HG03439 (cell line): ENCODE results near the gene CSF2RB.

Experiments
- ATAC-seq: cut with Tn5 transposase; IDR thresholded peaks from one replicate; pipeline ENCODE4 v1.9.1; 2021; ENCODE audit warnings: mild to moderate bottlenecking, moderate library complexity; ENCODE audit not compliant: unreplicated experiment

Gene CSF2RB

DNA sequence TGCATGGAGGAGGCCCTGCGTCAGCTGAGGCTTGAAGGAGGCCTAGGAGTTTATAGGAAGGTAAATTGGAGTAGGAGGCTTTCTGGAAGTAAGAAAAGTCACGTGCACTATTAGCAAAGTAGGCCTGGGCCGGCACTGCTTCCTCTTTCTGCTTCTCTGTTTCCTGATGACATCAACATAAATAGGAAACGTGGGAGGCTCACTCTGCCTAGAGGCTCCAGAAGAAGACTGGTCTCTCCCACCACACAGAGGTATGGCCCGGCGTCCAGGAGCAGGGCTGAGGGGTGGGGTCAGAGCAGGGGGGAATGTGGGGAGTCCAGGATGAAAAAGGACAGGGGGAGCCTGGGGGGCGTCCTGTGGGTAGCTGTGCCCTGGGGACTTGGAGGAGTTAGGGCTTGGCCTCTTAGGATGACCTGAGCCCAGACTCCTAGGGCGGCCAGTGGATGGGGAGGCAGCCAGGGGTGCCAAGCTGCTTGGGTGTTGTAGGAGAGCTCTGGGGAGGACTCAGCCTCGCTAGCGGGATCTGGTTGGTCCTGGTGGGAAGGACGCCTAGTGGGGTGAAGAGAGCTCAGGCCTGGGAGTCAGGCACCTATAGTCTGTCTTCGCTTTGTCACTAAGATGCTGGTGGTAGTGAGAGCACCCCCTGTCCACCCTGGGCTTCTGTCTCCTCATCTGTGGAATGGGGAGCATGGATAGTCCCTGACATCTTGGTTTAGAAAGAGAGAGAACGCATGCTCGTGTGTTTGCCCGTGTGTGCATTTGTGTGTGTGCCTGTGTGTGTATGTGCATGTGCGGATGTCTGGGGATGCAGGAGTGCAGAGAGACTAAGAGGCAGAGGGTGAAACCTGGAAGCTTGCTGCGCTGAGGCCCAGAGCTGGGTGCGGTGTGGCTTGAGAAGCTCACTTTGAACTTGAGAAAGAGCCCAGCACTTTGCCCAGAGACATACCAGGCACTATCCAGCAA is at the start of gene CSF2RB:
CSF2RB (plus strand) TSS at position 202 of the 963 bp plus-strand sequence. CDS start 8,580 bp downstream, outside the sequence.
- ATAC-seq: no peak

DNA sequence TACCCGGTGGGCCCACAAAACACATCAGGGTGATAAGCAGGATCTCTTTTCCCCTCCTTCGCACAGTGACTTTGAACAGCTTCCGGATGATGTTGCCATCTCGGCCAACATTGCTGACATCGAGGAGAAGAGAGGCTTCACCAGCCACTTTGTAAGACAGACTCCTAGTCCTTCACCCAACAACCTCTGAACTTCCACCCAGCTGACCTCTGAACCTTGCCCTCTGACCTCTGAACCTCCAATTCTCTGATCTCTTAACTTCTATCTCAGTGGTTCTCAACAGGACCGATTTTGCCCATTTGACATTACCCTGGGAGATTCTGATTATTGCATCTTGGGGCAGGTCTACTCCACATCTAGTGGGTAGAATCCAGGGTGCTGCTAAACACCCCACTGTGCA is 49.4 kb upstream of the CSF2RB start:
- no peak for ATAC-seq

DNA sequence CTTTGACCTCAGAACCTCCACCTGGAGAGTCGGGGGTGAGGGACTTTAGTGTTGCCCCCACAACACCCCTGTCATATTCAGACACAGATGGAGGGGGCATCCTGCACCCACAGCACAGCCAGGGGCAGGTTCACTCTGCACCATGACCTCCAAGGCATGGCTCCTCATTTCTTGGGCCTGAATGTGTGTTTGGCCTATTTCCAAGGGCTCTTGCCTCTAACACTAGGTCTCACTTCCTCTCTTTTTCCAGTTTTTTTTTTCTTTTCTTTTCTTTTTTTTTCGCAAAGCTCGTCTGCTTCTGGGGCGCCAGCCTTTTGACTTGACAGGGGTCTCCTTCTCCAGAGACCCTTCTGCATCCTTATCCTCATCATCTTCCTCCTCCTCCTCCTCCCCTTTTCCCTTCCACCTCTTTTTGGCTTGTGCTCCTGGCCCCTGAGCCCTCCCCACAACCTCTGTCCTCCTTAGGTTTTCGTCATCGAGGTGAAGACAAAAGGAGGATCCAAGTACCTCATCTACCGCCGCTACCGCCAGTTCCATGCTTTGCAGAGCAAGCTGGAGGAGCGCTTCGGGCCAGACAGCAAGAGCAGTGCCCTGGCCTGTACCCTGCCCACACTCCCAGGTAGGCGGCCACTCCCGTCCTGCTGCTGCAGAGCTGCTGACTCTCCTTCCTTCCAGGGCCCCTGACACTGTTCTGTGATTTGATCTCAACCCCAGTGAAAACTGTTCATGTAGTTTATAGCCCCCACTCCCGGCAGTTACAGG is 48.8 kb upstream of the CSF2RB start:
- no peak for ATAC-seq

DNA sequence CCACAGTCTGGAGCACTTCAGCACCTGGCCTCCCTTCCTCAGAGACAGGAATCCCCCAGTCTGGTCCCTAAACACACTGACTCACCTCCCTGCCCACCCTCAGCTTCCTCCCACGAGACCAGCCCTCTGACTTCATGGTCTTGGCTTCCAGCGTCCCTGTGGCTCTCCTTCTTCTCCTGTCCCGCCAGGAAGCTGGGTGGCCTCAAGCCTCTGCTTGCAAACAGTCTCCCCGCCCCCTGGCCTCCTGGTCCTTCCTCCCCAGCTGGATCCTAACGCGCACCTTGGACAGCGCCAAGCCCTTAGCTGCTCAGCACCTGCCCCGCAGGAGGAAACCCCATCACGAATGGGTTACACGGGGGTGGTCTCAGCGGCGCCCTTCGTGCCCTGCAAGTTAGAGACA is 48.1 kb upstream of the CSF2RB start:
- ATAC-seq: no peak

DNA sequence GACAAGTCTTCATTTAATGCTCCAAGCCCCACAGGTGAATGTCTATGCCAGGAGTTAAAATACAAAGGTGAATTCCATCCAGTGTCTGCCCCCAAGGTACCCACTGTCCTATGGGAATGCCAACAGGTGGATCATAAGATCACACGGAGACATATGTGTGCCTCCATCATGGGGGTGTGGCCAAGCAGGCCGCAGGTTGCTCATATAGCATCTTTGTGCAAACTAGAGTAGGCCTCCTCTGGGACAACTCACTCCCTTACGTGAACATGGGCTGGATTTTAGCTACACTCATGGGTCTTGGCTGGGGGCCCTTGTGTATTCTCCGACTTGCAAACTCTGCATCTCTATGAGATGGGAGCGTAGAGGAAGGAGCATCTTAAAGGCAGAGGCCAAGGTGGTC is 45.7 kb upstream of the CSF2RB start:
- no peak for ATAC-seq

DNA sequence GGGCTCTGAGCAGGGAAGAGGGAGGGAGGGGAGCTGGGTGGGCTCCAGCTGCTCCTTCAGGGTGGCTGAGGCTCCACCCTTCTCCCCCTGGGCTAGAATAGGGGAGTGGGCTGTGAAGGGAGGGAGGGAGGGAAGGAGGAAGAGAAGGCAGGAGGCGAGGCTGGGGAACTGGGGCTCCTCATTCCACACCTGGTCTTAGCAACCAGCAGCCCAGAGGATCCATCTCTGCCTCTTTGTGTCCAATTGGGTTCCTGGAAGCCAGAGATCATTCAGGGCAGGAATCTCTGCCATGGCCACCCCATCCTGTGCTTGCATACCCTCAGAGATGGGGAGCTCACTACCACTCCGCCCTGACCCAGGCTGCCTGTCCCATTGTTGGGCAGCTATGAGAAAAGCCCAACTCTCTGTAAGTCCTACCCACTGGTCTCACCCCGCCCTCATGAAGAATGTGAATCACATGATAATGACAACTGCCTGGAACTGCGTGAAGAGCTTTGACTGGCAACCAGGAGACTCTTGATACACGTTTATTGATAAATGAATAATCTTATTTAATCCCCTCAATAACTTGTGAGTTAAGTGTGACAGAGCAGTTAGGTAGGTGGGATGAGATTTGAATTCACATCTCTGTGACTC is 44.8 kb upstream of the CSF2RB start:
- ATAC-seq: no peak

DNA sequence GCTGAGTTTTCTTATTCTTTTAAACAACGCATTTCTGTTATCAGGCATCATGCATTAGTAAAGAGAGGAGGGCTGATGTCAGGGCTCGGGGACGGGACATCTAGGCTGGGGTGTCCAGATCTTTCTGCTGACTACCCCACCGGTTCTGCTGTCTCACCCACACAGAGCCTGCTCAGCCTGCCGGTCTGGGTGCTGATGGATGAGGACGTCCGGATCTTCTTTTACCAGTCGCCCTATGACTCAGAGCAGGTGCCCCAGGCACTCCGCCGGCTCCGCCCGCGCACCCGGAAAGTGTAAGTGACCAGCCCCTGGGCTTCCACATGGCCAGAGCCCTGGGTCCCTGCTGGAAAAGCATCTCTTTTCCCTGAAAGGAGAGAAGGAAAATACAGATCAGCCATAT is 43.2 kb upstream of the CSF2RB start:
- ATAC-seq: no peak

DNA sequence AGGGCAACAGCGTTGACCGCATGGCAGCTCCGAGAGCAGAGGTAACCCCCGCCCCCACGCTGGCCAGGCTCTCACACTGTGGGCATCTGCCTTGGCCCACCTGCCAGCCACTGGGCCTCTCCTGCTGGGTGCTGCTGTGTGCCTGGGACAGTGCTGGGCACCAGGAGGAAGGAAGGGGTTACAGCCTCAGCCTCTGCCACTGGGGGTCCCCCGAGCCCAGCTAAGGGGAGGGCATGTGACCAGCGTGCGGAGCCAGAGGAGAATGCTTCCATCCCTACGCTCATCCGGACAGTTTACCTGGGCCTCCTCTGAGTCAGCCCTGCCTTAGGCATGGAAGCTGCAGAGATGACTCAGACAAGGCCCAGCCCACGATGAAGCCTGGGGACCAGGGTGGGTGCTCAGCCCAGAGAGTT is 41.8 kb upstream of the CSF2RB start:
- no peak for ATAC-seq

DNA sequence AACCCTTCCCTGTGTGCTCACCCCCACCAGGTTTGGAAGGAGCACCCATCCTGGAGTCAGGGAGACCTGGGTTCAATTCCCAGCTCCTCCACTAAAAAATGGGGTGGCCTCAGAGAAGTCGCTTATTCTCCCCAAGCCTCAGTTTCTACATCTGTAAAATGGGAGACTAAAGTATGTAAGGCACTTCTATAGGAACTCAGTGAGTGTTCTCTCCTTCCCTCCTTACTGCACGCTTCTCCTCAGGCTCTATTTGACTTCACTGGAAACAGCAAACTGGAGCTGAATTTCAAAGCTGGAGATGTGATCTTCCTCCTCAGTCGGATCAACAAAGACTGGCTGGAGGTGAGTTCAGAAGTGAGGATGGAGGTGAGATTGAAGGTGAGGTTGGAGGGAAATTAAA is 41.3 kb upstream of the CSF2RB start:
- no peak for ATAC-seq

DNA sequence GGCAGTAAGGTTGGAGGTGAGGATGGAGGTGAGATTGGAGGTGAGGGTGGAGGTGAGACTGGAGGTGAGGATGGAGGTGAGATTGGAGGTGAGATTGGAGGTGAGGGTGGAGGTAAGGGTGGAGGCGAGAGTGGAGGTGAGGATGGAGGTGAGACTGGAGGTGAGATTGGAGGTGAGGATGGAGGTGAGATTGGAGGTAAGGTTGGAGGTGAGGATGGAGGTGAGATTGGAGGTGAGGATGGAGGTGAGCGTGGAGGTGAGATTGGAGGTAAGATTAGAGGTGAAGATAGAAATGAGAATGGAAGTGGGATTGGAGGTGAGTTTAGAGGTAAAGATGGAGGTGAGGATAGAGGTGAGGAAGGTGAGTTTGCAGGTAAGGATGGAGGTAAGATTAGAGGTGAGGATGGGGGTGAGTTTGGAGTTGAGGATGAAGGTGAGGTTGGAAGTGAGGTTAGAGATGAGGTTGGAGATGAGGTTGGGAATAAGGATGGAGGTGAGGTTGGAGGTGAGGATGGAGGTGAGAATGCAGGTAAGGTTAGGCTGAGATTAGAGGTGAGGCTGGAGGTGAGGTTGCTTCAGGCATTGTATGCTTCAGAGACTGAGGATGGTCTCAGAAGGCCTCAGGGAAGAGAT is 40.4 kb upstream of the CSF2RB start:
- ATAC-seq: no peak

DNA sequence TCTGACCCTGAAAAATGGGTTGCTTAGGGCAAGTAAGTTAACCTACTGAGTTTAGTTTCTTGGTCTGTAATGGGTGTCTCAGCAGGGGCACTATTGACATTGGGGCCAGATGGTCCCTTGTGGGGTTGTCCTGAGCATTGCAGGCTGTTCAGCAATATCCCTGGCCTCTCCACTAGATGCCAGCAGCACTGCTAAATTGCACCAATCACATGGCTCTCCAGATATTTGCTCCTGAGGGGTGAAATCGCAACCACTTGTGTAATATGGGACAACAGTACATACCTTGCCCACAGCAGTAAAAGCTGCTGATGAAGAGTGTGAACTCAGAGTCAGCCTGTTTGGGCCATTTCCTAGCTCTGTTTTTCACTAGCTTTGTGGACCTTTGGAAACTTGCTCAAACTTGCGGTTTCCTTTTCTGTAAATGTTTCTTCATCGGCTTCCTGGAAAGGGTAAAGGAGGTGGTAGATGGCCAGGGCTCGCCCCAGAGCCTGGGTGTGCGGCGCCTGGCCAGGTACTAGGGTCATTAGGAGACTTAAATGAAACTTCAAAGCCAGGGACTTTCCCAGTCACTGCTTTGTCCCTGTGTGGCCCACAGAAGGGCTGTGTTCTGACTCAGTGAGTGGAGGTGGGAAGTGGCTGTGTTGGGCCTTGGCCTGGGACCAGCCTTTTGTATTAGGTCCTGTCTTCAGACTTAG is 39.7 kb upstream of the CSF2RB start:
- ATAC-seq: peak; percentile 63

DNA sequence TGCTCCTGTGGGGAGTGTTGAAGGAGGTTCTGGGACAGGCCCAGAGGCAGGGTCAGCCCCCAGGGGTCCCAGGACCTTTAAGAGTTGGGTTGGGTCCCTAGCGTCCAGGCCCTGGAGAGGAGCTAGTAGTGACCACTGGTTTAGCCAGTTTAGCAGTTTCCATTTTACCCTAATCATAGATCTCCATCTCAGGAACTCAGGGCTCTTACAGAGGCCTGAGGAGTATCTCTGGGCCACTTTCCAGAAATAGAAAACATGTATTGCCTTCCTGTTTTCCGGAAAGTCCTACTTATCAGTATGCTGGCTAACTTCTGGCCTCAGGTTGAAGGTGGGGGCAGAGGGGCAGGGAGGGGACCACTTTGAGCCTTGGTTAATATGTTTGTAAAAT is 39.1 kb upstream of the CSF2RB start:
- ATAC-seq: no peak

DNA sequence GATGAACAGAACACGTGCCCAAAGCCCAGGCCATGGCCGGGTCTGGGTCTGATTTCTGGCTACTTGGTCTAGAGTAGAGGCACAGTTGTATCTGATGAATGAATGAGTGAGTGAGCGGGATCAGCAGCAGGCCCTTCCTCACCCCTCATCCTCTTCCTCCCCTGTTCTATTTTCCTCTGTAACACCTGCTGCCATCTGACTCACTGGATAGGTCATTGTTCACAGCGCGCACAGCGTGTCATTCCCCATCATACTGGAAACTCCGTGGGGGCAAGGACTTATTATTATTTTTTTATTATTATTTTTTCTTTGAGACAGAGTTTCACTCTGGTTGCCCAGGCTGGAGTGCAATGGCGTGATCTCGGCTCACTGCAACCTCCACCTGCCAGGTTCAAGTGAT is 38.7 kb upstream of the CSF2RB start:
- ATAC-seq: no peak

DNA sequence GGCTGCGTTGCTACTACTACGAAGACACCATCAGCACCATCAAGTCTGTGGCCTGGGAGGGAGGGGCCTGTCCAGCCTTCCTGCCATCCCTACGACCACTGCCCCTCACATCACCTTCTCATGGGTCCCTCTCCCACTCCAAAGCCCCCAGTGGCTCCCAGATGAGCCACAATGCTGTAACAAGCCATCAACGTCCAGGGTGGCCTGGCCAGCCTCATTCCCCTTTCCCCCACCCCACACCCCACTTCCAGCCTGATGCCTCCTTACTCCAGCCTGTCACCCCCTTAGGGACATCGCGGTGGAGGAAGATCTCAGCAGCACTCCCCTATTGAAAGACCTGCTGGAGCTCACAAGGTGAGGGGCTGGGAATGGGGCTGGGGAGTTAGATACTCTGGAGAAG is 37.7 kb upstream of the CSF2RB start:
- no peak for ATAC-seq

DNA sequence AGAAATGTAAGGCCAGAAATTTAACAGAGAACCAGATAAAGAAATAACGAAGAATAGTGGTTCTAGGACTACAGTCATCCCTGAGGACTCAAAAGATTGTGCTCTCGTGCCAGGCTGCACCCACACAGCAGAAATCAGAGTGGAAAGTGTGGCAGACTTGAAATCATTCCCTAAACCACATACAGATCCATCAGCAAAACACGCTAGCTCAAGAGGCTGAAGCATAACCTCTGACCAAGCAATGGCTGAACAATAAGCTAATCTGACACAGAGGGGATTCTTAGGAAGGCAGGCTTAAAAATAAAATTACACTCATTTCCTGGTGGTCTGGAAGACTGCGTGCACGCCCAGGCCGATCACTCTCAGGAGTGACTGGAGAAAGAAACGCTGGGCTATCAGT is 33.7 kb upstream of the CSF2RB start:
- ATAC-seq: no peak

DNA sequence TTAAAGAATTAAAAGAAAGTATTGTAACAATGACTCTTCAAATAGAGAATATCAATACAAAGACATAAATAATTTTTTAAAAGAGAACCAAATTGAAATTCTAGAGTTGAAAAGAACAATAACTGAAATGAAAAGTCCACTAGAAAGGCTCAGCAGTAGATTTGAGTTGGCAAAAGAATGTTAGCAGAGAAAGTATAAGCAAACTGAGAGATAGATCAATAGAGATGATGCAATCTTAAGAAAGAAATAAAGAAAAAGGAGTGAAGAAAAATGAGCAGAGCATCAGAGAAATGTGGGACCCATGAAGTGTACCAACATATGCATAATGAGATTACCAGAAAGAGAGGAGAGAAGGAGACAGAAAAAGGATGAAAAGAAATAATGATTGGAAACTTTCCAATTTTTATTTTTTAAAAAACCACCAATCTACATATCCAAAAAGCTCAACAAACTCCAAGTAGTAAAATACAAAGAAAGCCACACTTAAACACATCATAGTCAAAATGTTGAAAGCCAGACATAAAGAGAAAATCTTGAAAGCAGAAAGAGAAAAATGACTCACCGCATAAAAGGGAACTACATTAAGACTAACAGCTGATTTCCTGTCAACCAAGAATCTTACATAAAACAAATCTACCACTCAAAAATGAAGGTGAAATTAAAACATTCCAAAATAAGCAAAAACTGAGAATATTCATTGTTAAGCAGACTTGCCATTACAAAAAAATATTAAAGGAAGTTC is 31.8 kb upstream of the CSF2RB start:
- ATAC-seq: no peak

DNA sequence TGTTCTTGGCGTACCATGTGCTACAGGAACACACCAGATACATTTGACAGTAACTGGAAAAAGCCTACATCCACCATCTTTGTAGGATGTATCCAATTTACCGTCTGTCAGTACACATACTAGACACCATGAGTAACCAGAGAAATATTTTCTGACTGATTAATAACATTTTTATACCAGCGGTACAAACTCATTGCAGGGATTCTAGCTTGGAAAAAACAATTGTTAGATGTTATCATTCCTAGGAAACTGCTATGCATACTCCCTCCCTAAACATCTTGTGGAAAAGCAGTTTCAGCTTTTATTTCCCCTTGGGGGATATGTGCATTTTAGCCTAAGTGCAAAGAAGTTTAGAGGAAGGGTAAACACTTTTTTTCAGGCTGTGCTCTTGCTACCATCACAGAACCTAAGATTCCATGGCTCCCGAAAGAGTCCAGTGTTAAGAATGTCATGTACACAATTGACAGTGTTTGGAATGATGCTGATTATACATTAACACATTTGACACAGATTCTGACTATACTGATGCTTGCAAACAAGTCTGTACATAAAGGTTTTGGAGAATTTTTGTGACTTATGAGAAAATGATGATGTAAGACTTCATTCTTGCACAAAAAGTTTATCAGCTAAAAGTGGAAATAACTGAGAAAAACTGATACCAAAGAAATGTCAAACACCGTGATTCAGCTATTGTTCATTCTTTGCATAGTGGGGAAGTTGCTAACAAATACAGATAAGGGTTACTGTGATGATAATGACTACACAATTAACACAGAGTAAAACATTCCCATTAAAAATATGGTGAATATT is 28.9 kb upstream of the CSF2RB start:
- no peak for ATAC-seq

DNA sequence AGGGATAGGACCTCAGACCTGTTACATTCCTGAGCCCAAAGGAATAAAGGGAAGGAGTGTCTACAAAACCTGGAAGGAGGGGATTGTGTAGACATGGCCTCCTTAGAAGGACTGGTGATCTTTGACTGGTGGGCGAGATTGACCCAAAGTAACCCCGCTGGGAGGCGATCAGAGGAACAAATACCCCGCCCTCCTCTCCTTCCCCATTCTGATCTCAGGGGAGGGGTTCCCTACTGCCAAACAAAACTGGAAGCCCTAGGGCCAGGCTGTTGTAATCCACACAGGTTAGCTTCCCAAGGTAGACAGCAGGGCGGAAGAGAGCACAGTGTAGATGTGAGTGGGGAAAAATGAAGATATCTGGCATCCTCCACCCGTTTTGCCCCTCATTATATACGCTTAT is 28.0 kb upstream of the CSF2RB start:
- no peak for ATAC-seq

DNA sequence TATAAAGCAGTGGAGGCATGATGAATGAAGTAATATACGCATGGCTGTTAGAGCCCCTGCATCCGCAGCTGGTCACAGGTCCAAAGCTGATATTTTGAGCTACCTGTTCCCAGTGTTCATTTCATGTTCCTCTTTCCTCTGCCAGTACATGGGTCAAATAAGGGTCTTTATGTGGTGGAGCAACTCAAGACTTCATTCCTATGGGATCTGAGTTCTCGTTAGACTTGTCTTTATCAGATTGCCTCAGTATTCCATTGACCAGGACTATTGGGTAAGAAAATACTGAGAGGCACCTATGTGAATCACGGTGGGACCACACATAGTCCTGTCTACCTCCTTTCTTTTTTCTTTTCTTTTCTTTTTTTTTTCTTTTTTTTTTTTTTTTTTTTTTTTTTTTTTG is 27.4 kb upstream of the CSF2RB start:
- no peak for ATAC-seq
